ENCODE results near the gene LASP1. TPM values are rescaled to one million over a fixed set of nuclear protein-coding genes. Genes with fewer than 3 reads are reported as not detected.

LASP1 gene, protein sequence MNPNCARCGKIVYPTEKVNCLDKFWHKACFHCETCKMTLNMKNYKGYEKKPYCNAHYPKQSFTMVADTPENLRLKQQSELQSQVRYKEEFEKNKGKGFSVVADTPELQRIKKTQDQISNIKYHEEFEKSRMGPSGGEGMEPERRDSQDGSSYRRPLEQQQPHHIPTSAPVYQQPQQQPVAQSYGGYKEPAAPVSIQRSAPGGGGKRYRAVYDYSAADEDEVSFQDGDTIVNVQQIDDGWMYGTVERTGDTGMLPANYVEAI
- 250 and 340 TPM in 2 replicates for total RNA-seq

DNA sequence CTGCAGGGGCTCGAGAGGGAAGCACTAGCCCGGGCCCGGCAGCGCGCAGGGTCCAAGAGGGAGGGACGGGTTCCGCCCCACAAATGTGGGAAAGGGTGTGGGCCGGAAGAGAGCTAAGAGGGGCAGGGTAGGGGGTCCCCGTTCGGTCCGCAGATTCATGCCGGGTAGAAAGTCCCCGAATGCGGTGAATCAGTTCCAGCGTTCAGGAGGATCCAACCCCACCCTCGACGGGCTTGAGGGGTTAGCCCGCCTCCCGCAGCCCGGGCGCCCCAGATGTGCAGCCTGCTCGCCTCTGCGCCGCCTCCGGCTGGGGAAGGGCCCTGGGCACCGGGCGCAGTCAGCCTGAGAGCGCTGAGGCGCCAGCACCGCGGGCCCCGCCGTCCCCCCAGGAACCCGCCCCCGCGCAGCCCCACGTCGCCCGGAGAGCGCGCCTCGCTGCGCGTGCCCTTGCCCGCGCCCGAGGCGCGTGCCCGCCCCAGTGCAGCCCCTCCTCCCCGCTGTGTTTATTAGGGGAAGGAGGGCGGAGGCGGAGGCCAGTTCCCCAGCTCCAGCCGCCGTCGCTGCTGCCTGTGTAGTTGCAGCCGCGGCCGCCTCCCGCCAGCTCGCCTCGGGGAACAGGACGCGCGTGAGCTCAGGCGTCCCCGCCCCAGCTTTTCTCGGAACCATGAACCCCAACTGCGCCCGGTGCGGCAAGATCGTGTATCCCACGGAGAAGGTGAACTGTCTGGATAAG, at the start of gene LASP1:
Gene LASP1 (plus strand): TSS at position 533 of the 733 bp plus-strand sequence. CDS start 132 bp downstream, at position 665.

DNA sequence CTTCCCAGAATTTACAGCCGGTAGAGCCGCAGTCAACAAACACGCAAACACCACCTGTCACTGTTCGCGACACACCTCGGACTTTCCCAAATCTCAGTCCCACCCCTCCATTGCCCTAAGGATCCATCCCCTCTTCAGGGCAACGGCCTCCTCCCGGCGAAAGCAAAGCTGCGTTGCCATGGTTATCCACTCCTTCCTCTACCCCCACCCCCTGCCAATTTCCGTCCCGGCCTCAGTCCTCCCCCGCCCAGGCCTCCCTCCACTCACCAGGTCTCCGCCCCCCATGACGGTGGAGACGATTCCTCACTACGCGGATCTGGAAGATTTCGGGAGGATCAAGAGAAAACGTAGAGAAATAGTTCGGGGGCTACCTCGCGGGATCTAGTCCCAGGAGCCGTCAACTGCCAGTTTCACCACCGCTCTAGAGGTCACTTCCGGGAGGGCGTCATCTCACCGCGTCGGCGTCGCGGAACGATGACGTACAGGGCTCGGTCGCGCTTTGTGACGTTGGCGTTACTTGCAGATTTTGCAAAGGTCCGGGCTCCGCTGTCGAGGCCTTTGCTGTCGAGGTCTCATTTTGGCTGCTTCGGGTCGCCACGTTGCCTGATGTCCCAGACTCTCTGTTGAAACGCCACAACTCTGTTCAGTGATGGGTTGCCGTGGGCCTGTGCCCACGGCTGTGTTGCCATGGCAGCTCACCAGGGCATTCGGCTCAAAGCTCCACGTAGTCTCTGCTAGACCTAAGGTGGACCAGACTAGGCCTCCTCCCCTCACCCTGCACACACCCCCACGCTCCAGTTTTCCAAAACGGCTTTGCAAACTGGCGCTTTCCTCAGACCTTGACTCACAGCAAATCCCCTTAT, 44.7 kb upstream of the LASP1 start, which contains the start of gene CWC25:
Gene CWC25 (minus strand): TSS at position 423 of the 863 bp plus-strand sequence. CDS start 138 bp downstream, at position 285.

DNA sequence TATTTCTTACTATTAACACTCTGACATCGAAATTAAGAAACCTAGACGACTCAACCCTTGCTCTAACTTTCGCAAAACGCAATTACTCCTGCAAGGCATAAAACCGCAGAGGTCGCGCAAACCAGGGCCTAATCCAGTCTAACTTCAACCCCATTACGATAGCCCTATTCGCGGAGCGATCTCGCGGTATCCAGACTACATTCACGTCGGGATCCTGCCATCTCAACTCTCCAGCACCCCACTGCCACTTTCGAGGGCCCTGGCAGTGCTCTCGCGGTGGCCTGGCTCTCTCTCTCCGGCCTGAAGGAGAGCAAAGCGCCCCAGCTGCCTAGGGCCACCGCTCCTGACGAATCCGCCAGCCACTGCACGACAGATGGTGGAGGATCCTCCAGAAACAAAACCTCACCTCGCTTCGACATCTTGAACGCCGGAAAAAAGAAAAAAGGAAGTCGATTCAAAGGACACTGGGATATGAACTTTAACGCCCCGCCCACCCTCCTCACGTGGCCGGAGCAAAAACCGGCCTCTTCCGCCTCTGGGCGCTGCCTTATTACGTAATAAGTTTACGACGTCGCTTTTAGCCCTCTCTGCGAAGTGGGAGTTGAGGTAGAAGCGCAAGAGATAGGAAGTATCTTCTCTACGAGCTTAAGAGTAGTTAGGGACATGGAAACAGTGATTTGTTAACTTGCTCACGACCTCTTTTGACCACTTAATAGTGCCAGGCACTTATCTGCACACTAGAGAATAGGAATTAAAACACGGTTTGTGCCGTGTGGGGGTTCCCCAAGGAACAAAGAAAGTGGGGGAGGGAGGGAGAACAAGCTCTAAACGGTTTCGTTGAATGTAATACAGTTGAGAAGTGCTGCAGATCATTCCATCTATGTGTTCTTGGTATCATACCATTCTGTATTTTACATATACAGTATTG, 16.3 kb upstream of the LASP1 start, which contains the start of gene RPL23:
Gene RPL23 (minus strand): TSS at position 430 of the 928 bp plus-strand sequence. CDS start 11 bp downstream, at position 419.

DNA sequence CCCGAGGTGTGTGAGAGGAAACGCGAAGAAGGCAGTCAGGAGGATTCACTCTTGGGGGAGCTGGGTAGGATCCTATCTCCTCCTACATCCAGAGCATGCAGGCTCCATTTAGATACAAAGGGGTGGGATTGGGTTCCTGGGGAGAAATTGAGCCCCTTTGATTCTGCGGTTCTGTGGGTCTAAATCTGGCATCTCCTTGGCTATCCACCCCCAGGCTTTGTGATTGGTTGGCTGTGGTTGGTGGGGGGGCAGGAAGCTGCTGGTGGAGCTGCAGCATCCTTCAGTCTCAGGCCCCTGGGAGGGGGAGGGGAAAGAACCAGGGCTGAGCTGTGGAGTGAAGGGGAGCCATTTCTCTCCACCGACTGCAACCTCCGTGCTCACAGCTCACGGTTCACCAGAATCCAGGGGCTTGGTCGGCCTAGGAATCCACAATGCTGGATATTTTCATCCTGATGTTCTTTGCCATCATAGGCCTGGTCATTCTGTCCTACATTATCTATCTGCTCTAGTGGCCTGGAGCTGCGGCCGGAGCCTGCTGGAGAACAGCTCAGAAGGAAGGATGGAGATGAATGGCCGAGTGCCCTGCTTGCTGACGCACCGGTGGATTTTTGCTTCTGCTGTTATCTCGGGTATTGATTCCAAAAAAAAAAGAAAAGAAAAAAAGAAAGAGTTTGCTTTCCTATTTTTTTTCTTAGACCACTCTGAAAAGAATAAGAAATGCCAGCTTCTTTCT, 55.6 kb downstream of the LASP1 start, which contains the start of gene LASP1NB:
Gene LASP1NB (plus strand): TSS at position 352 of the 733 bp plus-strand sequence.

DNA sequence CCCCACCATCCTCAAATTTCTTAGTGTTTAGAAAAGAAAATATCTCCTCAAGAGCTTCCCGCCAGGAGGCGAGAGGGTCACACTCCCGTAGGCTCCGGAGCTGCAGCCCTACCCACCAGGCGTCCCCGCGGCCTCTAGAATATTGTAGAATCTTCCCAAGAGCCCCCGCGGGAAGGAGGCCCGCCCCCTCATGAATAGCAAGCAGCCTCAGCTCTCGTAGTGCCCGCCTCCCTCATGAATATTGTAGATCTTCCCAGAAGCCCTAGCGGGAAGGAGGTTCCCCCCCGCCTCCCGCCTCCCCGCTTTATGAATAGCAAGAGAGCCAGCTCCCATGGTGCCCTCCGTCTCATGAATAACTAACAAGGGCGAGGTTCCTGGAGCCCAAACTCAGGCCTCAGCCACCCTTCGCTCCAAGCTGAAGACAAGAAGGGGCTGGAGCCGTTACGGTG, 97.5 kb downstream of the LASP1 start, which contains the start of gene FBXO47:
Gene FBXO47 (minus strand): TSS at position 114 of the 449 bp plus-strand sequence. CDS start 4,378 bp downstream, outside the sequence.

Small RNA genes lying within 50 kb of the gene (small RNA-seq; reads per million reads assigned to genes)
- gene MIR4727 (ENCODE audit: low replicate concordance) (not detected), gene MIR6779 (ENCODE audit: low replicate concordance) (not detected), gene SNORA21 (ENCODE audit: low replicate concordance) (not detected), gene SNORA21B (ENCODE audit: low replicate concordance) (not detected)

Other genes with a start within 250 kb of the LASP1 start
- 0.86 and 0.88 TPM in 2 replicates for gene EPOP, start 195.1 kb upstream of the LASP1 start, total RNA-seq
- gene MLLT6, start 164.8 kb upstream of the LASP1 start, total RNA-seq: 16.9 and 25.3 TPM in 2 replicates
- 1.5 and 5.3 TPM in 2 replicates for gene CISD3, start 139.7 kb upstream of the LASP1 start, total RNA-seq
- gene PCGF2, start 121.7 kb upstream of the LASP1 start, total RNA-seq: 4.6 and 12.5 TPM in 2 replicates
- 172 and 303 TPM in 2 replicates for gene PSMB3, start 117.3 kb upstream of the LASP1 start, total RNA-seq
- 28.0 and 69.3 TPM in 2 replicates for gene PIP4K2B, start 70.5 kb upstream of the LASP1 start, total RNA-seq
- gene CWC25, start 44.7 kb upstream of the LASP1 start, total RNA-seq: 13.8 and 13.9 TPM in 2 replicates
- 553 and 1,306 TPM in 2 replicates for gene RPL23, start 16.3 kb upstream of the LASP1 start, total RNA-seq
- gene FBXO47, start 97.3 kb downstream of the LASP1 start, total RNA-seq: not detected in 2 replicates

Data from placental pericyte (primary cell).